MCF 10A (cell line): ENCODE measurements around the gene ZDHHC8. TPM values are rescaled to one million over a fixed set of nuclear protein-coding genes. Genes with fewer than 3 reads are reported as not detected.

Experiments
- BruUV-seq: library from RNA; stranded (reverse); fragments of 400-500 nt; replicated peaks from 2 replicates; lab custom pipeline; 2021; lab: Mats Ljungman, UMichigan
- CTCF ChIA-PET: fragments of 300-600 bp; sonication (Branson Sonifier 250); formaldehyde crosslinking; extraction: SDS; loops from one replicate; lab custom pipeline; 2021; ENCODE audit warnings: antibody characterized with exemption, inconsistent platforms; lab: Yijun Ruan, JAX
- POLR2A ChIA-PET: fragments of 300-600, 350-650 bp; sonication (Branson Sonifier 250); formaldehyde crosslinking; extraction: SDS; loops from one replicate; lab custom pipeline; 2020; ENCODE audit warnings: antibody characterized with exemption, inconsistent platforms; lab: Yijun Ruan, JAX
- DNase-seq: peaks from one replicate; pipeline ENCODE4 v3.0.0-alpha.2; 2018; ENCODE audit not compliant: unreplicated experiment
- H3K27ac Mint-ChIP-seq: one replicate; pipeline ENCODE4 v1.8.0; 2022; ENCODE audit warnings: mild to moderate bottlenecking, low read depth, mixed read lengths; ENCODE audit not compliant: unreplicated experiment
- H3K27me3 Mint-ChIP-seq: one replicate; pipeline ENCODE4 v1.8.0; 2022; ENCODE audit warnings: mixed read lengths; ENCODE audit not compliant: insufficient read depth, unreplicated experiment
- H3K36me3 Mint-ChIP-seq: one replicate; pipeline ENCODE4 v1.8.0; 2022; ENCODE audit warnings: mild to moderate bottlenecking, moderate library complexity, mixed read lengths; ENCODE audit not compliant: insufficient read depth, unreplicated experiment
- H3K4me1 Mint-ChIP-seq: one replicate; pipeline ENCODE4 v1.8.0; 2022; ENCODE audit warnings: mixed read lengths; ENCODE audit not compliant: insufficient read depth, unreplicated experiment
- H3K4me3 Mint-ChIP-seq: one replicate; pipeline ENCODE4 v1.8.0; 2022; ENCODE audit warnings: mild to moderate bottlenecking, moderate library complexity, mixed read lengths; ENCODE audit not compliant: unreplicated experiment
- H3K9me3 Mint-ChIP-seq: one replicate; pipeline ENCODE4 v1.8.0; 2022; ENCODE audit warnings: mixed read lengths; ENCODE audit not compliant: unreplicated experiment
- intact Hi-C: fragments of 100-400 bp; cut with micrococcal nuclease; formaldehyde crosslinking; loops from 2 replicates; pipeline ENCODE4 v1.14.1; 2022
- total RNA-seq: library from RNA; stranded (reverse); gene quantifications from 2 replicates; pipeline ENCODE4 v1.2.3, GENCODE V29; 2022
- TF ChIP-seq, protein P1 (sequence below): fragments of 200-600 bp; IDR thresholded peaks from one replicate; pipeline ENCODE4 v1.8.0; 2022; ENCODE audit warnings: antibody characterized with exemption, mild to moderate bottlenecking; ENCODE audit not compliant: unreplicated experiment

ZDHHC8 gene
- total RNA-seq, 1 experiment from 2014 or later: 44.8 TPM

DNA sequence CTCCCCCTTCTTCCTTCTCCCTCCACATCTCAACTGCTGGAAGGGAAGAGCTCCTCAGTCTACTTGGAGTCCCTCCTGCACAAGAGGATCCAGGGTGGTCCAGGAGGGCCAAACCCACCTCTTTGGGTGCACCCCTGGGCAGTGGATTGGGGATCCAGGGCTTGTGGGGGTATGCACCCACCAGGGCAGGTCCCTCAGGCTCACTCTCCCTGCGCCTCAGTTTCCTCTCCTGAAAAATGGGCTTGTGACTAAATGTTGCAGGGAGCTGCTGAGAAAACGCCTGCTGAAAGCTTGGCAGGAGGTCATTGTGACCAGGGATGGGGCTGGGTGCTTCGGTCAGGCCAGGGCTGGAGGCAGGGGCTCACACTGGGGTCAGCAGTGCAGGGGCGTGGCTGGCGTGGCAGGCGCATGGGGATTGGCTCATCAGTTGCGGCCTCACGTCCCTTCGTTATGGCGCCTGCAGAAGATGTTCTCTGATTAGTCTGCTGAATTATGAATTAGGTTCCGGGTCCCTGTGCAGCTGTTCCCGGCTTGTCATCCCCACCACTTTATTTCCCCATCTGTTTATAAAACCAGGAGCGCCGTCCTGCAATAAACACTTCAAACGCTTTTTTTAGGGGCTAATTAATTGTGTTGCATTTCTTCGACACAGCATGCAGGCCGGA, 44.9 kb downstream of the ZDHHC8 start:
- H3K9me3 Mint-ChIP-seq: no peaks in the 10 kb centered on the region
- BruUV-seq: no TSS peak
- H3K27me3 Mint-ChIP-seq: peaks cover 11% of the 10 kb centered on the region
- H3K4me1 Mint-ChIP-seq: no peaks in the 10 kb centered on the region
- TF ChIP-seq, protein P1, sequence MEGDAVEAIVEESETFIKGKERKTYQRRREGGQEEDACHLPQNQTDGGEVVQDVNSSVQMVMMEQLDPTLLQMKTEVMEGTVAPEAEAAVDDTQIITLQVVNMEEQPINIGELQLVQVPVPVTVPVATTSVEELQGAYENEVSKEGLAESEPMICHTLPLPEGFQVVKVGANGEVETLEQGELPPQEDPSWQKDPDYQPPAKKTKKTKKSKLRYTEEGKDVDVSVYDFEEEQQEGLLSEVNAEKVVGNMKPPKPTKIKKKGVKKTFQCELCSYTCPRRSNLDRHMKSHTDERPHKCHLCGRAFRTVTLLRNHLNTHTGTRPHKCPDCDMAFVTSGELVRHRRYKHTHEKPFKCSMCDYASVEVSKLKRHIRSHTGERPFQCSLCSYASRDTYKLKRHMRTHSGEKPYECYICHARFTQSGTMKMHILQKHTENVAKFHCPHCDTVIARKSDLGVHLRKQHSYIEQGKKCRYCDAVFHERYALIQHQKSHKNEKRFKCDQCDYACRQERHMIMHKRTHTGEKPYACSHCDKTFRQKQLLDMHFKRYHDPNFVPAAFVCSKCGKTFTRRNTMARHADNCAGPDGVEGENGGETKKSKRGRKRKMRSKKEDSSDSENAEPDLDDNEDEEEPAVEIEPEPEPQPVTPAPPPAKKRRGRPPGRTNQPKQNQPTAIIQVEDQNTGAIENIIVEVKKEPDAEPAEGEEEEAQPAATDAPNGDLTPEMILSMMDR: no peak
- no peak overlapping the region for H3K4me3 Mint-ChIP-seq
- POLR2A ChIA-PET: no interaction called here
- CTCF ChIA-PET: interaction anchor here (0.7 kb wide), 1 partner anchor 108 kb away, joined by 3 read pairs; no protein-coding TSS in a partner anchor
- DNase-seq: no peak
- no peak overlapping the region for H3K27ac Mint-ChIP-seq
- intact Hi-C loops: no loop called here
- no peaks in the 10 kb centered on the region for H3K36me3 Mint-ChIP-seq

DNA sequence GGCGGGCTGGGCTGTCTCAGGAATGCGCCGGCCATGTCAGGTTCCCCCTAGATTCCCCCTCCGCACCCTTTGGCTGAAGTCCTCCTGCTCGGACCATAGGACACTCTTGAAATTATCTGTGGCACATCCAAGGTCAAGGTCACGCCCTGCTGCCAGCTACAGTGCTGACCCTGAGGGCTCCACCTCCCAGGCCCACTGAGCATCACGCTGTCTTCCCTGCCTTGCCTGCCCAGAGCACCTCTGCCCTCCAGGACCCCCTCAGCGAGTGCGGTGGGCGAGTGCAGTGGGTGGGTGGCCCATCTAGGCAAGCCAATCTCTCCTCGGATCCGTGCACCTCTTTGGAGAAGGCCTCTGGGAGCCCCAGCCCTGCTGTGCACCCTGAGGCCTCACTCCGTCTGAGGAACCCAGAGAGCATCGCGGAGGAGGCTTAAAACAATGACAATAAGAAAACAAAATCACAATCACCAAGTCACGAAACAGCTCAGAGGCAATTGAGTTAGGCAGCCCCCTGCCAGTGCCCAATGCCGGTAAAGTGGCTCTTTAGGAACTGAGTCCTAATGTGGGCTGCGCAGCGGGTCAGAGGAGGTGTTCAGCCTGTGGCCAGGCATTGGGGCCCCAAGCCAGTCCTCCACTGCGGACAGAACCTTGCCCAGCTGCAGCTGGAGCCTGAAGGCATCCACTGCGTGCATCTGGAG, 45.8 kb downstream of the ZDHHC8 start:
- H3K9me3 Mint-ChIP-seq: no peaks in the 10 kb centered on the region
- H3K4me1 Mint-ChIP-seq: no peaks in the 10 kb centered on the region
- no peak overlapping the region for H3K4me3 Mint-ChIP-seq
- intact Hi-C loops: no loop called here
- TF ChIP-seq, protein P1: no peak
- ChIA-PET CTCF (interaction anchor here (0.6 to 1.3 kb wide), 2 partner anchors 32 to 239 kb away, joined by 3 to 4 read pairs; no protein-coding TSS in a partner anchor), POLR2A (no interaction called here)
- no peak overlapping the region for H3K27ac Mint-ChIP-seq
- H3K27me3 Mint-ChIP-seq: peaks cover 11% of the 10 kb centered on the region
- DNase-seq: no peak
- no TSS peak for BruUV-seq
- H3K36me3 Mint-ChIP-seq: no peaks in the 10 kb centered on the region

DNA sequence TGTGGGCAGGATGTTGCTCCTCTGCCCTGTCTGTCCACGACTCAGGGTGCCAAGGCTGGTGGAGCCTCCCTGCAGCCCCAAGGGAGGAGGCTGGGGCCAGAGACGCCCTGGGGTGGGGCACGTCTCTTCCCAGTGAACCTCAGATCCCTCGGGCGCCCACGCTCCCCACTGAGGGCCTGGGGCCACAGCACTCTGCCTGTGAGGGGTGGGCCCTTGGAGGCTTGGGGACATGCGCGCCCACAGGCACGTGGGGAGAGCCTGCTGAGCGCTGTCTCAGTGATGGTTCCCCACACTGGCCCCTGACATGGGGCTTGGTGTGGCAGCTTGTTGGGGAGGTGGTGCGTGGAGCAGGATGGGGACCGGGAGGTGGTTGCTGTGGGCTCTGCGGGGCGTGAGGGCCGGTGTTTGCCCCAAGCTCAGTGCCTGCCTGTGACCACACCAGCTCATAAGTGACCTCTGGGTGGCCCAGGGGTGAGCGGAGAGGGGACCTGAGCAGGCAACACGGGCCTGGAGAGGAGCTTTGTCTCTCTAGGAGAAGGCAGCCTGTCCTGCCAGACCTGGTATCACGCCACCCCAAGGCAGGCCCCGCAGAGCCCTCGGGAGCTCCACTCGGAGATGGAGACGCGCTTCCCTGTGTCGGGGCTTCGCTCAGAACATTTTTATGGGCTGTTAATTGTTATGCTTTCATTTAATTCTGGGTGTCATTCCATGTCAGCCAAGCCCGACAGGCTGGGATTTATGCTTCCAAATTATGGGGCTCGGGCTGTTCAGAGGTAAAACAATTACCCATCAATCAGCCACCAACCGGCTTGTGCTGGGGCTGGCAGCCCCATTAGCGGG, 46.7 kb downstream of the ZDHHC8 start:
- DNase-seq: no peak
- no peak overlapping the region for H3K27ac Mint-ChIP-seq
- ChIA-PET POLR2A (no interaction called here), CTCF (interaction anchor here (0.6 to 1.3 kb wide), 2 partner anchors 31 to 238 kb away, joined by 3 to 4 read pairs; no protein-coding TSS in a partner anchor)
- no peak overlapping the region for H3K4me3 Mint-ChIP-seq
- peaks cover 20% of the 10 kb centered on the region for H3K27me3 Mint-ChIP-seq
- TF ChIP-seq, protein P1: no peak
- H3K9me3 Mint-ChIP-seq: no peaks in the 10 kb centered on the region
- intact Hi-C loops: no loop called here
- H3K4me1 Mint-ChIP-seq: no peaks in the 10 kb centered on the region
- no TSS peak for BruUV-seq
- H3K36me3 Mint-ChIP-seq: no peaks in the 10 kb centered on the region

DNA sequence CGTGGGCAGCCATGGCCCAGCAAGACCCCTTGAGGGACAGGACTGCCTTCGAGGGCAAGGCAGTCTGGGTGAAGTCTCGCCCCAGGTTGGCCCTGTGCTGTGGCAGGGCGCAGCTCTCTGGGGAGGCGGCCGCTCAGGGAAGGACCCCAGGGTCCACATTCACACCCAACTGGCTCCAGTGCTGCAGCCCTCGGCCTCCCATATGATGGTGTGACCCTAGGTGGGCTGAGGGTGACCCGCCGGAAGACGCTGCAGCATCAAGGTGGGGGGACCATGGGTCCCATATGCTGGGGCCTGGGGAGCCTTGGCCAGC, 47.3 kb downstream of the ZDHHC8 start:
- Mint-ChIP-seq H3K4me3 (no peak overlapping the region), H3K27ac (no peak overlapping the region), H3K4me1 (no peaks in the 10 kb centered on the region), H3K27me3 (peaks cover 22% of the 10 kb centered on the region), H3K9me3 (no peaks in the 10 kb centered on the region), H3K36me3 (no peaks in the 10 kb centered on the region)
- TF ChIP-seq, protein P1: no peak
- no TSS peak for BruUV-seq
- intact Hi-C loops: no loop called here
- CTCF ChIA-PET: no interaction called here
- POLR2A ChIA-PET: no interaction called here
- no peak for DNase-seq
